A172 (cell line): ENCODE data around the gene SEC14L1. TPM values are rescaled to one million over a fixed set of nuclear protein-coding genes. Genes with fewer than 3 reads are reported as not detected.
A peak's percentile ranks its signal among the peaks of the same experiment; 100 is the strongest.

ENCODE experiments used
- DNase-seq: peaks from one replicate; pipeline ENCODE4 v3.0.0-alpha.2; 2015; ENCODE audit warnings: low spot score
- total RNA-seq: library from RNA; depleted of rRNA; stranded (reverse); fragments of >200 nt; shearing (Covaris generic); gene quantifications from 2 replicates; pipeline ENCODE4 v1.2.3, GENCODE V29; 2014

The SEC14L1 gene
- total RNA-seq, 1 experiment from 2014 or later: 56.3 TPM

DNA sequence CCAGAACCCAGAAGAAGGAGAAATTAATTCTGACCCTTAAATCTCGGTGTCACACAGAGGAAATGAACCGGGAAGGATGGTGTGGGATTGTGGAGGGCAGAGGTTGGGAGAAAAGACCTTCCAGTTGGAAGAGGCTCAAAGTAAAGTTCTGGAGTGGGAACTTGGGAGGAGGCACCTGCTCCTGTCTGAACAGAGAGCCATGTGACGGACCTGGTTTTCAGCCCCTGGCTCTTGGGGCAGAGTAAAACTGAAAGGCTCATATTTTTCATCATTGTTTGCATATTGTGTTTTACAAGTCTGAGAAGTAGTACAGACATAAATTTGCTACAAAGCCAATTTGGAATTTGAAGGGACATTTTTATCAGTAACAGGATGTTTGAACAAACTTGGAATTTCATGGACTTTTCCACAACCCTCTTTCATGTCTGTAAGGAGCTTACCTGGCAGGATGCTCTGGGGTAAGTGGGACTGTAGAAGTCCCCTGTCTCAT lies 24.4 kb upstream of the SEC14L1 start:
- no peak for DNase-seq

DNA sequence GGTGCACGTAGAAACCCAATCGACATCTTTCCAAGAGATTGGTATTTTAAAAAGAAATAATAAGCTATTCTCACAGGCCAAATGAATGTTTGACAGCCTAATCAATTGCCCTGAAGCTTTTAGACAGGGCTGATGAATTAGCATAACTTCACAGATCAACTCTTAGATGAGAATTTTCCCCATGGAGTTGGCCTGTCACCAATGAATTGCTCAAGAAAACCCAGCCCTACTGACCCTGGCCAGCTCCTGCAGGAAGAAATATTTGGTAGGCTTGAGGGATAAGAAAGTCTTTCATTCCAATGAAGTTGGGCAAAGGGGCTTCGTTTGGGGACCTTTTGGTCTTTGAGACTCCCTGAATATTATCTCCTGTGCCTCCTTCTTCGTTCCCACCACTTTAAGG lies 23.4 kb upstream of the SEC14L1 start:
- no peak for DNase-seq

DNA sequence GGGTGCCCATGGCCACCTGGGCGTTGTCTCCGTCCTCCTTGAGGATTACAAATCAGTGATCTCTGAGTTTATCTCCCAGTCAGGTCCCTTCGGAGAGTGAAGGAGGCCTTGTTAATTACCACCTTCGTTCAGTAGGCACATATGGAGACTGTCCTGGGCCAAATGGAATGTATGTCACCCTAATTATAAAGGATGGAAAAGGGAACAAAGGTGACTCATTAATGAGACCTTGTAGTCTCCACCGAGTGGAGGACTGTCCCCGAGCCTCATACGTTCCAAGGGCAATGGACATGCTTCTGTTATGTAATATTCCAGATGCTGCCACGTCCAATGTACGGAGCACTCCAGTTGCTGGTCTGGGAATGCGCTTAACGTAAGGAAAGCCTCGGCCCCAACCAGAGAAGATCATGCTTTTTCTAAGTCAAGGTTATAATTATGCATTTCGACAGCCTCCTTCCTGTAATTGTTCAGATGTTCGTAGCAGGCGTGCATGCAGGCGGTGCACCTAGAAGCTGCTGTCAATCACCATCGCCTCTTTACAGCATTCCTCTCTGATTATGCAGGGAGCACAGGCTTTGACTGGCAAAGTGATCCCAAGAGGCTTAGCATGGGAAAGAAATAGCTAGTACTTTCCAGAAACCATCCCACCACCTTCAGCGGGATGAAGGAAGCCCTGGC lies 22.4 kb upstream of the SEC14L1 start:
- DNase-seq: no peak

DNA sequence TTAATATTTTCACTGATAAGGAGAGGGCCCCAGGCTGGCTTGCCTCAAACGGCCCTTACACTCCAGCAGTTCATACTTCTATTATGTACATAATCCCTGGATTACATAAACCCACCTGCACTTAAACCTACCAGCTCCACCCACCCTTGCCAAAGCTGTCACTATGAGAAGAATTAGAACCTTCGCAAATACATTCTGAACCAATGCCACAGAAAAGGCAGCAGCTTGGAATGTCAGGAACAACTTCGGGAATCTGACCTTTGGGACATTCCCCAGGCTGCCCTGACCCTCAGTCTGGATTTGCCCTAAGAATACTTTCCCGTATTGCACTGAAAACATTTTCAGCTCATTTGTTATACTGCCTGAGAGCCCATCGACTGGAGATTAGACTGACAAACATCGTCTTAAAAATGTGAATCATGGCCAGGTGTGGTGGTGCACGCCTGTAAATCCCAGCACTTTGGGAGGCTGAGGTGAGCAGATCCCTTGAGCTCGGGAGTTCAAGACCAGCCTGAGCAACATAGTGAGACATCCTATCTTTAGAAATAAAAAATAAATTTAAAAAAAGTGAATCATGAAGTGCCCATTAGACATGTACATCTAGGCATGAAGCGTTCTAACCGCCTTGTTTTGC lies 21.0 kb upstream of the SEC14L1 start:
- no peak for DNase-seq

DNA sequence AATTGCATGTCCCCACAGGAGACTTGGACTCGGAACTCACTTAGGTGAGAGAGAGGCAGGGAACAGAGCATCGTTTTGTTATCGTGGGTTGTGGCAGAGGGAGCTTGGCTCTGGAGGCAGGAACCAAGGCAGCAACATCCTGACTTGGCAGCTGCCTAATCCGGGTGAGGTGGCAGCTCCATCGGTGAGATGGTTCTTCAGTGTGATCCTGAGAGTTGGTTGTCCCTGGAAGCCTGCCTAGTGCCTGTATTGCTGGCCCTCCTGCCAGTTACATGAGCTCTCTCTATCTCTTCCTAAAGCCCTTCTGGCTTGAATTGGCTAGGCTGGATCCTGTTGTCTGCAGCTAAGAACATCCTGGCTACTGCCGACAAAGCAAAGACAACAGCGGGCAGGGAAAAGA lies 19.9 kb upstream of the SEC14L1 start:
- peak; percentile 66 for DNase-seq

DNA sequence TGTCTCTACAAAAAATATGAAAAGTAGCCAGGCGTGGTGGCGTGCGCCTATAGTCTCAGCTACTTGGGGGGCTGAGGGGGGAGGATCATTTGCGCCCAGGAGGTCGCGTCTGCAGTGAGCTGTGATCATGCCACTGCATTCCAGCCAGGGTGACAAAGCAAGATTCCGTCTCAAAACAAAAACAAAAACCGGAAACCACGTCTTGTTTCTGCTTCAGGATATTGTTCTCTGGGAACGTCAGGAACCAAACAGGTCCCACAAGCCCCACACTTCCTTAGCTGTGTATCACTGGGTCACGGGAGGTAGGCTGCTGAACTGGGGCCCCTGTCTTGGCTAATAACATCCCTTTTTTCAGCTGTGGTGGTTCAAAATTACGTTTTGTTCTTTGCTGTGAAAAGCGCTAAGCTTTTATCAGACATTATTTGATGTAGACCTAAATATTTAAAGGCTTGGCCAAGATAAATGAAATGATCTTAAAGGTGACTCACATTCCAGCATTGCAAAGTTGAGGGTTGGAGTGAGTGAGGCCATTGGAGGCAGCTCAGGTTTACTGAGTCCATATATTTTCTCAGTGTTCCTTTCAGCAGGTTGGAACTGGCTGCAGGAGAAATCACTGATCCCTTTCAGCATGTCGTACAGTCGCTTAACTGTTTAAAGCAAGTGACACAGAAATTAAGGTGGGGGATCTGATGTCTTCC lies 16.4 kb upstream of the SEC14L1 start:
- peak; percentile 97 for DNase-seq

DNA sequence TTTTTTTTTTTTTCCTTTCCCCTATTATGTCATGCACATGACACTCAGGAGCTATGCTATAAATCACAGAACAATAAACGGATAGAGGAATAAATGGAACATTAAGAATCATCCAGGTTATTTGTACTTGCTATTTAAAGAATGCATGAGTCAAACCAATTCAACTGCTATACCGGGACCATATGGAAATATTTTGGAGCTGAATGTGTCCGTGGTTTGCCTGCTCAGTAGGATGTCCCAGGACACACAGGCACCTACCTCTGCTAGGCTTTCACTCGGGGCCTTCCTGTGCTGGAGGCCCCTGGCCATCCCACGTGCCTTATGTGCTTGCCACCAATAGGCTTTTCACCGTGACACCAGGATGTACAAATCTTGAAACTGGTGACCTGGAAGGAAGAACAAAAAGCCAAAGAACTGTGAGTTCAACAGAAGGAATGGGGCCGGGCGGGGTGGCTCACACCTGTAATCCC lies 15.3 kb upstream of the SEC14L1 start:
- peak; percentile 100 for DNase-seq

DNA sequence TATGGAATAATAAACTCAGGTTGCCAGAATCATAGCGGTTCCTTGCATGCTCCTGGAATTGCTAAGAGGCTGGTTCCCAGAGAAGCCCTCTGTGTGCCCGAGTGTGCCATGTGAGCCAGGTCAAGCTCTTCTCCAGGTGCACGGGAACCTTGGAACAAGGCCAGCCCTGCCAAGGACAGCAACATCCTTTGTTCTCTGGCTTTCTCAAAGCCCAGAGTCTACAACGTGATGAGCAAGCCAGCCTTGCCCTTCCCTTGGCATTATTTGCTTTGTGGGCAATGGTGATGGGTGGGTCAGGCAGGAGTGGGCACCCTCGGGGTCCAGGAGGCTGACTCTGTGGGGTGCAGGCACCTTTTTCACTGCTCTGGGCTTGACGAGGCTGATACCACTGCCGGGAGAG lies 14.2 kb upstream of the SEC14L1 start:
- peak; percentile 76 for DNase-seq

DNA sequence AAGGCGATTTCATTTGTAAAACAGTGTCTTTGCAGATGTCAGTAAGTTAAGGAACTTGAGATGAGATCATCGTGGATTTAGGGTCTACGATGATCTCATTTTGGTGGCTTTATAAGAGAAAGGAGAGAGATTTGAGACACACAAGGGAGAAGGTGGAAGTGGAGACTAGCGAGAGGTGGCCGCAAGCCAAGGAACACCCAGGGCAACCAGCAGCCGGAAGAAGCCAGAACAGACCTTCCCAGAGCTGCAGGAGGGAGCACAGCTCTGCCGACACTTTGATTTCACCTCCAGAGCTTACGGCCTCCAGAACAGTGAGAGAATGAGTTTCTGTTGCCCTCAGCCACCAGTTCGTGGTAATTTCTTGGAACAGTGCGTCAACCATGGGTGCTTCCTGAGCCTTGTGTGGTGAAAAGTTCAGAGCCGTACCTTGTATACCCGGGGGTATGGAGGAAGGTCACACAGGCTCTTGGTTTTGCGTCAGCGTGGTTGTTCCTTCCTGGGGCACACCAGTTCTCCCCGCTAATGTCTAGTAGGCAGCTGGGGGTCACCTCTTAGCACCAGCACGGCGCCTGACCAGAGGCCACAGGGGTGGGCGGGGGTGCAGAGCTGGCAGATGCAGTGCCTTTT lies 12.9 kb upstream of the SEC14L1 start:
- peak; percentile 90 for DNase-seq

DNA sequence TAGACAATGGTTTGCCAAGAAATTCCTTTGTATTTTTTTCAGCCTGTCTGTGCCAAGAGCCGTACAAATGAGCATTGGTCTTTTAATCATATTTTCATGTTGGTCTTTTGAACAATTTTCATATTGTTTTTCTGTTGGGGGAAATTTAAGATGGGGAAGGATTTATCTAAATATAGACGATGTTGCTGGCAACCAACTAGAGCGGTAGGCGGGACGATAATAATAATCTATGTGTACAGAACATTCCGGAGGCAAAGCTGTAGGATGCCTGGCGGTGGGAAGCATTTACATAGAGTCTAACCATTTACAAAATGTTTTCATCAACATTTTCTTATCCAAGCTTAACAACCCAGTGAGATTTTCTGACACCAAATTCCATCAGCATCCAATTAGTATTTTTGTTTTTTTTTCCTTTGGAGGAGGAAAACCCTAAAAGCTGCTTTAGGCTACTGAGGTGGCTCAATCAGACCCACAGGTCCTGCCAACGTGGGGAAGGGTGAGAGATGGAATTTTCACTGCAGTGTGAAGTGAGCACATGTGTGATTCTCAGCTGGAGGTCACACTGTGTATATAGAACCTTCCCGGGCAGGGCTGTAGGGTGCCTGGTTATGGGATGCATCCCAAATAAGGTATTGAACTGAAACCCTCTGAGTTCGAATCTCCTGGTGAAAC lies 11.7 kb upstream of the SEC14L1 start:
- DNase-seq: no peak

DNA sequence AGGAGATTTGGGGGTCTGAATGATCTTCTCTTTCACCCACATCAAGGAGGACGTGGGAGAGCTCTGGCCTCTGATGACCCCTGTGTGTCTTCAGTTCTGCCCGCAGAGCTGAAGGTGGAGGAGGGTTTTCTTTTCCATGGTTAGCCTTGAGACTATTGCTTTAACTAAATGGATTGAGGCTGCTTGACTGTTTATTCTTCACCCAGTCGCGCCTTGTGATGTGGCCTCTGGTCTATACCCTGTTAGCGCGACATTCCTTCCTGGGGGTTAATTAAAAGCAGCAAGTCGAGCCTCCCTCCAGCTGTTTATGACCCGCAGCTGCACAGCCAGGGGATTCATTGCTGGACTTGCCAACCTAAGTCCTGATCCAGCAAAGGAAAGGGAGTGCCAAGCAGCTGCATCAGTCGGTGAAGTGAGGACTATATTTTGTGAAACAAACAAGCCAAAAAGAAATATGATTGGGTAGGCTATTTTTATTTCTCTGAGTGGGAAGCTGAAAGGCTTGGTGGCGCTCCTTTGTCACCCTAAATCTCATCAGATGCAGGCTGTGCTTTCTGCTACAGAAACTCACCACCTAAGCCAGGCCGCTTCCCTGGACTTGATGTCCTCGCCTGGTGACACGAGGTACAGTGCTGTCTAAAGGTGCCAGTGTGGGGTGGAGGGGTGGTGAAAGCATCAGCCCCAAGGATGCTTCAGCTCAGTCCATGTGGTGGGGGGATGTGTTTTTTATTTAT lies 11.0 kb upstream of the SEC14L1 start:
- no peak for DNase-seq

DNA sequence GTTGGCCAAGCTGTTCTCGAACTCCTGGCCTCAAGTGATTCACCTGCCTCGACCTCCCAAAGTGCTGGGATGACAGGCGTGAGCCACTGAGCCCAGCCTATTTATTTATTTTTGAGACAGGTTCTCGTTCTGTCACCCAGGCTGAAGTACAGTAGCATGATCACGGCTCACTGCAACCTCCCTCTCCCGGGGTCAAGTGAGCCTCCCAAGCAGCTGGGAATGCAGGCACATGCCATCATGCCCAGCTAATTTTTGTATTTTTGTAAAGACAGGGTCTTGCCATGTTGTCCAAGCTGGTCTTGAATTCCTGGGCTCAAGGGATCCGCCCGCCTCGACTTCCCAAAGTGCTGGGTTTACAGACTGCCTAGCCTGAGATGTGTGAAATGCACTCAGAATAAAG lies 10.2 kb upstream of the SEC14L1 start:
- DNase-seq: no peak

DNA sequence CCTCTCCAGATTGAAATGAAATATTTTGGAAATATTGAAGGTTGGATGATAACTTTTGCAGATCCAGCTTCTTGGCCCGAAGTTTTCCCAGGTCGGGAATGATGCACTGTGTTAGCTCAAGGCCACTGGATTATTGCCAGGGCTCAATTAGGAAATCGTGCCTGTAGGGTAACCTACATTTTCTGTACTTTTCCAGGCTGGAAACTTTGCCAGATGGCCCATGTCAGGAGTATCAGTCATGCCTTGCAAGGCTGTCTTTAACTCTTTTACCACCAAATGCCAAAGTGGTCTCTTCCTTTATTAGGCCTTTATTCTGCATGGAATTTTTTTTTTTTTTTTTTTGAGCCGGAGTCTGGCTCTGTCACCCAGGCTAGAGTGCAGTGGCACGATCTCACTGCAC lies 8.9 kb upstream of the SEC14L1 start:
- DNase-seq: no peak

DNA sequence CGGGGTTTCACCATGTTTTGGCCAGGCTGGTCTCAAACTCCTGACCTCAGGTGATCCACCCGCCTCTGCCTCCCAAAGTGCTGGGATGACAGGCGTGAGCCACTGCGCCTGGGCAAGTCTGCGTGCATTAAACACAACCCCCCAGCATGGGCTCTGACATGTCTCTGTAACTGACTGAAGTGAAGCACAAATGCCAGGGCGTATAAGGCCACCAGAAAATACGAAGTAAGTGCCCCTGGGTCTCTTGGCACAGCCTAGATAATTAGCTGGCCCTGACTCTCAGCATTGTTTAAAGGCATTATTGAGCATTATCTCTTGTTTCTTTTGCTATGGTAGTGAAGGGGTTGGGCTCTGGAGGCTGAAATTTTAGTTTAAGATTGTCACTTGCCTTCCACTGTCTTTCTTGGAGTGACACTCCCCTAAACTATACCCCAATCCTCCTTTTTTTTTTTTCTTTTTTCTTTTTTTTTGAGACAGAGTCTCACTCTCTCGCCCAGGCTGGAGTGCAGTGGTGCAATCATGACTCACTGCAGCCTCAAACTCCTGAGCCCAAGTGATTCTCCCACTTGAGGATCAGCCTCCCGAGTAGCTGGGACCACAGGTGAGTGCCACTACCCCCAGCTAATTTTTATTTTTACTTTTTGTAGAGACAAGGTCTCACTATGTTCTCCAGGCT lies 8.2 kb upstream of the SEC14L1 start:
- no peak for DNase-seq

DNA sequence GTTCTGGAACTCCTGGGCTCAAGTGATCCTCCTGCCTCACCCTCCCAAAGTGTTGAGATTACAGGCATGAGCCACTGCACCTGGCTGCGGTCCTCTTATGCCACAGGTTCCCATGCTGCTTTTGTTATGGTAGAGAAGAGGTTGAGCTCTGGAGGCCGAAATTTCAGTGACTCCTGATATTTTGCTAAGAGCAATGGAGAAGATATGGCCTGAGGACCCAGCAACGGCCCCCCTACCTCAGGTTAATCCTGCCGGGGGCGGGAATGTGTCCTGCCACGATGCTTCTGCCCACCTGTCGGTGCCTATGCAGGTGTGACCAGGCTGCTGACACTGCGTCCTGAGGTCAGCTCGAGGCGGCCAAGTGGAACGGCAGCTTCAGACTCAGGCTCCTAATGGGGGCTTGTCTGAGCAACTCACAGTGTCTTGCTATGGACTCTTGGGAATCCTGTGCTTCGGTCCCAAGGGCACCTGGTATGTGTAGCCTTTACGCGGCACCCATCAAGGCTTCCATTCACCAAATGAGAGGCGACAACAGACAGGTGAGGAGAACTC lies 7.6 kb upstream of the SEC14L1 start:
- no peak for DNase-seq

DNA sequence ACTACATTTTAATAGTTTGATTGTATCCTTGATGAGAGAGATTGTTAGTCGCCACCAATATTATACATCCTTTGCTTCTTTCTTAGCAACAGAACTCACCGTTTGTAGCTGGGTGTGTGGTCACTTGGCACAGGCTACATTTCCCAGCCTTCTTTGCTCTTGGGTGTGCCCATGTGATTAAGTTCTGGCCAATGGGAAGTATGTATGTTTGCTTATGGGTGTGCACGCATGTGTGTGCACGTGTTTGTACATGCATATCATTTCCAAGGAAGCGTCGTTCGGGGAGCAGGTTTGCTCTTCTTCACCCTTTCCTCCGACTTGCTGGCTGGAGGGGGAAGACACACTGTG lies 4.4 kb upstream of the SEC14L1 start:
- DNase-seq: no peak

DNA sequence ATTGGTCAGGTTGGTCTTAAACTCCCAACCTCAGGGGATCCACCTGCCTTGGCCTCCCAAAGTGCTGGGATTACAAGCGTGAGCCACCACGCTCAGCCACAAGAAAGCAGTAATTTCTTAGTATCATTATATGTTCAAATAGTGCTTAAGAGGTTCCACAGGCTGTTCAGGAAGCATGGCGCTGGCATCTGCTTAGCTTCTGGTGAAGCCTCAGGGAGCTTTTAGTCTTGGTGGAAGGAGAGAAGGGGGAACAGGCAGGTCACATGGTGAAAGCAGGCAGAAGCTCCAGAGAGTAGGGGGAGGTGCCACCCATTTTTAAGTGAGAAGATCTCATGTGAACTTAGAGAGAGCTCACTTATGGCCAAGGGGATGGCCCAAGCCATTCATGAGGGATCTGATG lies 3.7 kb upstream of the SEC14L1 start:
- no peak for DNase-seq

DNA sequence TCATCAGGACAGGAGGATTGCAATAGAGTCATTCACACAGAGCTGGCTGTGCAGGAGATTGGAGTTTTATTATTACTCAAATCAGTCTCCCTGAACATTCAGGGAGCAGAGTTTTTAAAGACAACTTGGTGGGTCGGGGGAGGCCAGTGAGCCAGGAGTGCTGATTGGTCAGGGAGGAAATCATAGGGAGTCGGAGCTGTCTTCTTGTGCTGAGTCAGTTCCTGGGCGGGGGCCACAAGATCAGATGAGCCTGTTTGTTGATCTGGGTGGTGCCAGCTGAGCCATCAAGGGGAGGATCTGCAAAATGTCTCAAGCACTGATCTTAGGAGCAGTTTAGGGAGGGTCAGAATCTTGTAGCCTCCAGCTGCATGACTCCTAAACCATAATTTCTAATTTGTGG lies 2.9 kb upstream of the SEC14L1 start:
- DNase-seq: peak; percentile 91

DNA sequence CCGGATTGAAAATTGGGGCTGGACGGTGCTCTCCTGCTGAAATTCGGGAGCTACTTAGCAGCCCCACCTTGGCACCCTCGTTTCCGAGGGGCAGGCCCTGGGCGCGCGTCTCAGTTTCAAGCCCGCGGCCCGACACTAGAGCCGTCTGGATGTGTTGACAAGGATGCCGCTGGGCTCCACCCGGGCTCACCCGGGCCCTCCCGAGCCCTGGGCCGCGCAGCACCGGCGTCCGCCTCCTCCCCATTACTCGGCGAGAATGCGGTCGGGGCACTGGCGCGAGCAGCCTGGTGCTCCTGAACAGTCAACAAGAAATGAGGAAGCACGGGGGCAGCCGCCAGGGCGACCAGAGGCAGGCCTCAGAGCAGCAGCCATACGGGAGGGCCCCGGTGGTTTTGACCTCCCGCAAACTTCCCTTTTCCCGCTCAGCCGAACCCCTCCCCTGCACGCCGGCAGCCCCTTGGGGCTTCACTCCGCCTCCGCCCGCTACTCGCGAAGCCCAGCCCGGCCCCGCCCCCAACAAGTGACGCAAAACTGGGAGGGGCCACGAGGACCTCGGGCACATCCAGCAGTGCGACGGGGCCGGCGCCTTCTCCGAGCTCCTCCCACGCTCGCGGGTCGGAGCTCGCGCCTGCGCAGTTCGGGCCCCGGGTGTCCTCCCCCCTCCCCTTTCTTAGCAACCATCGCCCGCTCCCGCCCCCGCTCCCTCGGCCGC lies 447 bp upstream of the SEC14L1 start:
- peak; percentile 97 for DNase-seq
